Keratinocyte (primary cell): ENCODE measurements around the gene CTSZ. TPM values are rescaled to one million over a fixed set of nuclear protein-coding genes. Genes with fewer than 3 reads are reported as not detected.

Experiments used
- DNase-seq: peaks from one replicate; pipeline ENCODE4 v3.0.0-alpha.2; 2011; ENCODE audit warnings: low read depth, missing footprints, low spot score
- FAIRE-seq: peaks from 2 replicates; lab custom pipeline; 2011; peaks lifted over from hg19 to GRCh38; lab: Jason Lieb, UNC
- H2AFZ ChIP-seq: 2 replicates; pipeline ENCODE4 v1.6.0; 2012; ENCODE audit warnings: low read length, control low read depth, inconsistent platforms; ENCODE audit not compliant: control insufficient read depth
- H3K27ac ChIP-seq: 2 replicates; pipeline ENCODE4 v1.5.1; 2011; ENCODE audit warnings: low read length; ENCODE audit not compliant: control insufficient read depth, insufficient read depth
- H3K27me3 ChIP-seq: 3 replicates; pipeline ENCODE4 v1.6.0; 2011; ENCODE audit warnings: low read length; ENCODE audit not compliant: control insufficient read depth, insufficient read depth; ENCODE audit errors: extremely low read depth
- H3K36me3 ChIP-seq, 2 experiments: 2 replicates in 1 of 2; 3 replicates in 1 of 2; pipeline ENCODE4 v1.5.1; 2011; ENCODE audit warnings: low read length in 2 of 2, mild to moderate bottlenecking in 1 of 2; ENCODE audit not compliant: control insufficient read depth in 2 of 2, insufficient read depth in 2 of 2; ENCODE audit errors: extremely low read depth in 1 of 2
- H3K4me1 ChIP-seq: 3 replicates; pipeline ENCODE4 v1.5.1; 2011; ENCODE audit warnings: low read length; ENCODE audit not compliant: control insufficient read depth, insufficient read depth; ENCODE audit errors: extremely low read depth
- H3K4me2 ChIP-seq: 3 replicates; pipeline ENCODE4 v1.6.0; 2011; ENCODE audit warnings: low read depth, low read length; ENCODE audit not compliant: control insufficient read depth, insufficient read depth; ENCODE audit errors: extremely low read depth
- H3K4me3 ChIP-seq, 3 experiments: fragments of 200-600 bp in 1 of 3; sonication (generic) in 1 of 3; 2 replicates in 2 of 3; 3 replicates in 1 of 3; pipeline ENCODE4 v1.5.1; 2011 to 2016; ENCODE audit warnings: low read length in 3 of 3, mild to moderate bottlenecking in 3 of 3, control low read depth in 2 of 3, inconsistent platforms in 1 of 3, low read depth in 1 of 3, mixed read lengths in 1 of 3, mixed run types in 1 of 3, moderate library complexity in 1 of 3; ENCODE audit not compliant: control insufficient read depth in 2 of 3, insufficient read depth in 2 of 3; ENCODE audit errors: extremely low read depth in 1 of 3
- H3K79me2 ChIP-seq: 2 replicates; pipeline ENCODE4 v1.6.0; 2012; ENCODE audit warnings: low read length; ENCODE audit not compliant: control insufficient read depth, insufficient read depth
- H3K9ac ChIP-seq: 3 replicates; pipeline ENCODE4 v1.6.0; 2011; ENCODE audit warnings: low read length; ENCODE audit not compliant: control insufficient read depth, insufficient read depth; ENCODE audit errors: extremely low read depth
- H3K9me1 ChIP-seq: 3 replicates; pipeline ENCODE4 v1.6.0; 2011; ENCODE audit warnings: low read length; ENCODE audit not compliant: control insufficient read depth, insufficient read depth; ENCODE audit errors: extremely low read depth
- H3K9me3 ChIP-seq: 2 replicates; pipeline ENCODE4 v1.5.1; 2012; ENCODE audit warnings: low read depth, low read length; ENCODE audit not compliant: control insufficient read depth
- H4K20me1 ChIP-seq: 3 replicates; pipeline ENCODE4 v1.6.0; 2011; ENCODE audit warnings: low read length; ENCODE audit not compliant: control insufficient read depth, insufficient read depth; ENCODE audit errors: extremely low read depth
- EZH2 ChIP-seq: IDR thresholded peaks from one replicate; pipeline ENCODE4 v1.6.1; 2012; ENCODE audit warnings: inconsistent platforms, mild to moderate bottlenecking, low read length, moderate library complexity
- dilution Hi-C: fragments of 300-500 bp; cut with MboI; formaldehyde crosslinking; loops from one replicate; pipeline ENCODE4 v1.7.0; 2020; ENCODE audit warnings: low sequenced_read_pairs; ENCODE audit not compliant: extremely low pct_ligation_motif_present
- polyA plus RNA-seq, 5 experiments: library from polyadenylated mRNA; depleted of rRNA in 3 of 5; stranded (reverse) in 3 of 5; stranded (forward) in 1 of 5; unstranded in 1 of 5; fragments of >200 nt; gene quantifications; 1 replicate in 1 of 5; 2 replicates in 3 of 5; 3 replicates in 1 of 5; pipeline versions ENCODE4 v1.2.1 to v1.2.3, GENCODE V29; 2011 to 2012; ENCODE audit warnings: missing spikeins in 2 of 5, low read depth in 1 of 5, low replicate concordance in 1 of 5
- TF ChIP-seq, protein P1 (sequence below), 3 experiments: IDR thresholded peaks in 1 of 3; conservative IDR thresholded peaks in 1 of 3; optimal IDR thresholded peaks in 1 of 3; 2 replicates in 2 of 3; 3 replicates in 1 of 3; pipeline versions ENCODE3 to v1.5.1; 2011; ENCODE audit warnings: low read length in 3 of 3, mild to moderate bottlenecking in 3 of 3, moderate library complexity in 2 of 3, control low read depth in 1 of 3, inconsistent platforms in 1 of 3; ENCODE audit not compliant: insufficient read depth in 2 of 3; ENCODE audit errors: extremely low read depth in 1 of 3

The CTSZ gene
- polyA plus RNA-seq, 1 donor (not counting 4 experiments of a cell fraction or from before 2014, with no cell fraction given): 138 TPM

DNA sequence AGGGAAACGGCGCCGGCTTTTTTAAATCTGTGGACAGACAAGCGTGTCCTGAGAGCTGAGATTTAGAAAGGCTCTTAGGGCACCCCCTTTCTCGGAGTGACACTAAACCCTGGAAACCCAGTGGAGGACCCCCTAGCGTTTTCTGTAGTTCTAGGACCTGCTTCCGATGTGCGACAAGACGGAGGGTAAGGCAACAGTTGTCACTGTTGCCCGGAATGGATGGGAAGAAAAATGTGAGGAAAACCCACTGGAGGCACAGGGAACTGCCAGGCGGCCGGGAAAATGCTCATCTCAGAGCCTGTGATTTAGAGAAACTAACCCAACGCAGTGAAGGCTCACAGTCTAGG lies 25.6 kb upstream of the CTSZ start:
- Histone ChIP-seq H3K4me3 (peak overlapping the region; percentile 69 to 93 (median 71)), H3K9ac (peak overlapping the region; percentile 81), H3K79me2 (peaks cover 61% of the 10 kb centered on the region), H4K20me1 (peaks cover 3% of the 10 kb centered on the region), H3K9me1 (no peaks in the 10 kb centered on the region), H3K4me2 (peak overlapping the region; percentile 96), H3K27me3 (no peaks in the 10 kb centered on the region), H3K9me3 (no peaks in the 10 kb centered on the region), H3K36me3 (peaks cover 27 to 37% of the 10 kb centered on the region in 2 experiments), H3K4me1 (peaks cover 31% of the 10 kb centered on the region), H3K27ac (peak overlapping the region; percentile 64), H2AFZ (peak overlapping the region; percentile 44)
- DNase-seq: no peak
- TF ChIP-seq EZH2: no peak
- TF ChIP-seq, protein P1, sequence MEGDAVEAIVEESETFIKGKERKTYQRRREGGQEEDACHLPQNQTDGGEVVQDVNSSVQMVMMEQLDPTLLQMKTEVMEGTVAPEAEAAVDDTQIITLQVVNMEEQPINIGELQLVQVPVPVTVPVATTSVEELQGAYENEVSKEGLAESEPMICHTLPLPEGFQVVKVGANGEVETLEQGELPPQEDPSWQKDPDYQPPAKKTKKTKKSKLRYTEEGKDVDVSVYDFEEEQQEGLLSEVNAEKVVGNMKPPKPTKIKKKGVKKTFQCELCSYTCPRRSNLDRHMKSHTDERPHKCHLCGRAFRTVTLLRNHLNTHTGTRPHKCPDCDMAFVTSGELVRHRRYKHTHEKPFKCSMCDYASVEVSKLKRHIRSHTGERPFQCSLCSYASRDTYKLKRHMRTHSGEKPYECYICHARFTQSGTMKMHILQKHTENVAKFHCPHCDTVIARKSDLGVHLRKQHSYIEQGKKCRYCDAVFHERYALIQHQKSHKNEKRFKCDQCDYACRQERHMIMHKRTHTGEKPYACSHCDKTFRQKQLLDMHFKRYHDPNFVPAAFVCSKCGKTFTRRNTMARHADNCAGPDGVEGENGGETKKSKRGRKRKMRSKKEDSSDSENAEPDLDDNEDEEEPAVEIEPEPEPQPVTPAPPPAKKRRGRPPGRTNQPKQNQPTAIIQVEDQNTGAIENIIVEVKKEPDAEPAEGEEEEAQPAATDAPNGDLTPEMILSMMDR (optimal IDR thresholded peaks at IDR 0.05 in 1 of 3, IDR thresholded peaks at IDR 0.05 in 1 of 3, conservative IDR thresholded peaks at IDR 0.05 in 1 of 3; ENCODE audit: extremely low read depth in 1 of 3, insufficient read depth in 2 of 3, low read length in 3 of 3): no peak
- FAIRE-seq: no peak
- dilution Hi-C loops: no loop called here

GRCh38 chr20:59032023-59032712 lies 25.1 kb upstream of the CTSZ start, which contains the start of gene ATP5F1E:
Gene ATP5F1E (minus strand): TSS chr20:59032335. CDS start chr20:59032251, 84 bp downstream.
- H3K9me3 ChIP-seq: no peaks in the 10 kb centered on the region
- H3K4me1 ChIP-seq: peaks cover 31% of the 10 kb centered on the region
- H3K4me3 ChIP-seq: peak within 1 kb of the TSS; percentile 69 to 93 (median 71)
- peak within 1 kb of the TSS; percentile 73 for H2AFZ ChIP-seq
- peaks cover 3% of the 10 kb centered on the region for H4K20me1 ChIP-seq
- dilution Hi-C loops: no loop called here
- peaks cover 62% of the 10 kb centered on the region for H3K79me2 ChIP-seq
- peaks cover 24 to 36% of the 10 kb centered on the region in 2 experiments for H3K36me3 ChIP-seq
- DNase-seq (peak; percentile 54), FAIRE-seq (no peak)
- H3K9ac ChIP-seq: peak within 1 kb of the TSS; percentile 81
- H3K27ac ChIP-seq: peak within 1 kb of the TSS; percentile 72
- no peak for TF ChIP-seq EZH2
- TF ChIP-seq, protein P1 (optimal IDR thresholded peaks at IDR 0.05 in 1 of 3, IDR thresholded peaks at IDR 0.05 in 1 of 3, conservative IDR thresholded peaks at IDR 0.05 in 1 of 3; ENCODE audit: extremely low read depth in 1 of 3, insufficient read depth in 2 of 3, low read length in 3 of 3): no peak
- H3K27me3 ChIP-seq: no peaks in the 10 kb centered on the region
- H3K4me2 ChIP-seq: peak within 1 kb of the TSS; percentile 96
- no peaks in the 10 kb centered on the region for H3K9me1 ChIP-seq
